Skeletal muscle satellite cell (primary cell): ENCODE results near the gene THUMPD1. TPM values are rescaled to one million over a fixed set of nuclear protein-coding genes. Genes with fewer than 3 reads are reported as not detected.

ENCODE experiments used
- H3K27me3 ChIP-seq: 2 replicates; pipeline ENCODE4 v1.7.0; 2013; ENCODE audit warnings: low read length; ENCODE audit not compliant: control insufficient read depth, insufficient read depth
- H3K36me3 ChIP-seq: 2 replicates; pipeline ENCODE4 v1.7.0; 2013; ENCODE audit warnings: mild to moderate bottlenecking, control low read depth, low read length; ENCODE audit not compliant: insufficient read depth
- H3K4me1 ChIP-seq: 2 replicates; pipeline ENCODE4 v1.7.0; 2013; ENCODE audit warnings: low read length; ENCODE audit not compliant: control insufficient read depth, insufficient read depth
- H3K4me2 ChIP-seq: 2 replicates; pipeline ENCODE4 v1.7.0; 2013; ENCODE audit warnings: mild to moderate bottlenecking, low read length
- H3K4me3 ChIP-seq: 2 replicates; pipeline ENCODE4 v1.7.0; 2013; ENCODE audit warnings: low read length
- H3K9ac ChIP-seq: 2 replicates; pipeline ENCODE4 v1.7.0; 2013; ENCODE audit warnings: mild to moderate bottlenecking, low read depth, low read length, moderate library complexity
- H3K9me3 ChIP-seq: replicated peaks from 2 replicates; pipeline ENCODE4 v1.7.0; 2013; ENCODE audit warnings: mild to moderate bottlenecking, control low read depth, low read length
- small RNA-seq: library from RNA; depleted of rRNA; stranded (forward); fragments of <200 nt; gene quantifications from one replicate; pipeline ENCODE3, GENCODE V24; 2012

Gene THUMPD1

DNA sequence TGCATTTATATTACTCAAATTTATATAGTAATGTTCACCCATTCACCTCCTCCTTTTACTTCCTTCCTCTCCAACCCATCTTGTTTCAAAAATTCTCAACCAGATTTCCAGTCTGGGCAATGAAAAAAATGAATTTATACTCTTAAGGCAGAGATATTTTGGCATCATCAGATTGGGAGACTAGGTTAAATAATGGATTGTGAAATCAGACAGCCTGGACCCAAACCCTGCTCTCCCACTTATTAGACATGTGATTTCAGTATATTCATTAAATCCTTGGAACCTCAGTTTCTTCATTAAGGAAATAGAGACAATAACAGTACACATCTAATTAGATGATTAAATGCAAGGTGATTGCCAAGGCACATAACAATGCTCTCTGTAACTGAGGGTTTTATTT is 52.0 kb downstream of the THUMPD1 start:
- no peak overlapping the region for H3K4me2 ChIP-seq
- no peaks in the 10 kb centered on the region for H3K9me3 ChIP-seq
- no peak overlapping the region for H3K4me3 ChIP-seq
- H3K36me3 ChIP-seq = no peaks in the 10 kb centered on the region
- H3K27me3 ChIP-seq = no peaks in the 10 kb centered on the region
- no peak overlapping the region for H3K9ac ChIP-seq
- no peaks in the 10 kb centered on the region for H3K4me1 ChIP-seq

DNA sequence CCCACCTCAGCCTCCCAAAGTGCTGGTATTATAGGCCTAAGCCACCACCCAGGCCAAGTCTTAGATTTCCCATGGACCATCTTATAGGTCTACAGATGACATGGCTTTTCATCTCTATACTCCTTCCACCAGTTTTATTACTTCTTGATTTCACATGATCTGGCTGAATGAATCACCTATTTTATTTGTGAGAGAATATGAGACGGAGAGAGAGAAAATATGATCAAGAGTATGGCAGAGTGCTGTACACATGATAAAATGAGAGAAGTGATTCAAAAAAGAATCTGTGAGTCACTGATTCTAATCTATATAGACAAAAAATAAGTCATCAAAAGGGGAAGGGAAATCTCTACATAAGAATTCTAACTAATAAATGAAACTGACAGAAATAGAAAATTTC is 57.8 kb downstream of the THUMPD1 start:
- Histone ChIP-seq H3K9me3 (no peaks in the 10 kb centered on the region), H3K4me3 (no peak overlapping the region), H3K4me1 (no peaks in the 10 kb centered on the region), H3K4me2 (no peak overlapping the region), H3K9ac (no peak overlapping the region), H3K27me3 (peaks cover 3% of the 10 kb centered on the region), H3K36me3 (no peaks in the 10 kb centered on the region)

Small RNAs within 50 kb of the gene (small RNA-seq; reads per million reads assigned to genes)
- not detected for gene RNU6-944P
